DMS153 treated with DMSO at 0.1 percent for 48 hours (cell line): ENCODE measurements around the gene EIF2S3.
"Not testable (repeated sequence)": the region's sequence is repeated elsewhere in the genome, so short reads cannot be mapped to it uniquely, and the experiment has no call there.

Experiments
- DNase-seq: peaks from one replicate; lab custom pipeline; 2025; ENCODE audit not compliant: unreplicated experiment; lab: John Stamatoyannopoulos, UW

The EIF2S3 gene

DNA sequence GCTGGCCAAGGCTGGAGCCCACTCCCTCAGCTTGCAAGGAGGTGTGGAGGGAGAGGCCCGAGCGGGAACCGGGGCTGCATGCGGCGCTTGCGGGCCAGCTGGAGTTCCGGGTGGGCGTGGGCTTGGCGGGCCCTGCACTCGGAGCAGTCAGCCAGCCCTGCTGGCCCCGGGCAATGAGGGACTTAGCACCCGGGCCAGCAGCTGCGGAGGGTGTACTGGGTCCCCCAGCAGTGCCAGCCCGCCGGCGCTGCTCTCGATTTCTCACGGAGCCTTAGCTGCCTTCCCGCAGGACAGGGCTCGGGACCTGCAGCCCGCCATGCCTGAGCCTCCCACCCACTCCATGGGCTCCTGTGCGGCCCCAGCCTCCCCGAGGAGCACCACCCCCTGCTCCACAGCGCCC lies 5.1 kb upstream of the EIF2S3 start:
- DNase-seq = not testable (repeated sequence)

GRCh38 chrX:24050522-24051318 lies 4.0 kb upstream of the EIF2S3 start:
- DNase-seq = not testable (repeated sequence)

DNA sequence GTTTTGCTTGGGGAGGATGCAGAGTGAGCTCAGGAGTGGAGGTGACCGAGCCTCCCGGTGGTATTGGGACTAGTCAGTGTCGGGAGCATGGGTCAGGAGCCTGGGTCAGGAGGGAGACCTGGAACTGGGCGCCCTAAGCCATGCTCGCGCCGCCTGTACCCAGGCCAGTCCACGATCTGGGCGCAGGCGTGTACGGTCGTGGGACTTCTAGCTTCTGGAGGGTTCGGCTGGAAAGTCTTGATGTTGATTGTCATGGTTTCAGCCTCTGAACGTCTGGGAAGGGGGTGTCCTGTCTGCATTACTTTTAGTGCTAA lies 244 bp downstream of the EIF2S3 start:
- DNase-seq = no peak

GRCh38 chrX:24063488-24063887 lies 8.7 kb downstream of the EIF2S3 start:
- no peak for DNase-seq

- no peak for DNase-seq
Observed at GRCh38 chrX:24069877-24070276, 15.1 kb downstream of the EIF2S3 start.

DNA sequence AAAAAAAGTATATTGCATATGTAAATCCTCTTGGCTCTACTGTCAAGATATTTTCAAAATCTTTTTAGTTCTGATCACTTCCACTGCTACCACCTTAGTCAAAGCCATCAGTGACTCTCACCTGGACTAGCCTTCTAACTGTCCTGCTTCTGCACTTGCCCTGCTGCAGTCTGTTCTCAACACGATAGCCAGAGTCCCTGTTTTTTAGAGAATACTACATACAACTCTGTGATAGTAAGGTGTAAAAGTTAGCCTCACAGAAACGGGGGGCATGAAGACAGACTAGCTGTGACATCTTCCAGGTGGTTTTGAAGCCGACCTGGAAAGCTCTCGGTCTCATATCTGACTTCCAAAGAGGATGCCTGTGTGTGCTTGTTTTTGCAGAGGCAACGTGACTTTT lies 24.7 kb downstream of the EIF2S3 start:
- DNase-seq = no peak

DNA sequence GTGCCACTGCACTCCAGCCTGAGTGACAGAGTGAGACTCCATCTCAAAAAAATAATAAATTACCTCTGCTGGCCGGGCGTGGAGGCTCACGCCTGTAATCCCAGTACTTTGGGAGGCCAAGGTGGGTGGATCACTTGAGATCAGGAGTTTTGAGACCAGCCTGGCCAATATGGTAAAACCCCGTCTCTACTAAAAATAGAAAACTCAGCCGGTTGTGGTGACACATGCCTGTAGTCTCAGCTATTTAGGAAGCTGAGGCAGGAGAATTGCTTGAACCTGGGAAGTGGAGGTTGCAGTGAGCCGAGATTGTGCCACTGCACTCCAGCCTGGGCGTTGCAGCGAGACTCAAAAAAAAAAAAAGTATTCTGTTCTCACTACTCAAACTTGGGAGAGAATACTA lies 25.5 kb downstream of the EIF2S3 start:
- not testable (repeated sequence) for DNase-seq

DNA sequence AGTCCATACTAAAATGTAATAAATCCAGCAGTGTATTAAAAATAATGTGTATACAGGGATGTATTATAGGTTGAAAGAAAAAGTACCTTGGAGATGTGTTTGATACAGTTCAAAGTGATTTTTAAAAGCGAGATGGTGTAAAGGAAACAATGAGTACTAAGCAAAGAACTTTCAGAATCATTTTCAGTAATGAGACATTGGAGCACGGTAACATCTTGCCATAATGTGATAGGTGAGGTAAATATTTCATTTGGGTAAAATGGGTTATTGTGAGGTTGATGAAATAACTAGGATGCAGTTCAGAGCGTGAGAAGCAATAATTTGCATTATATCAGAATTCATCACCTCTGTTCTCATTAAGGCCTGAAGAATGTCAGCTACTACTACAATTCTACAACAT lies 25.9 kb downstream of the EIF2S3 start:
- DNase-seq = no peak

DNA sequence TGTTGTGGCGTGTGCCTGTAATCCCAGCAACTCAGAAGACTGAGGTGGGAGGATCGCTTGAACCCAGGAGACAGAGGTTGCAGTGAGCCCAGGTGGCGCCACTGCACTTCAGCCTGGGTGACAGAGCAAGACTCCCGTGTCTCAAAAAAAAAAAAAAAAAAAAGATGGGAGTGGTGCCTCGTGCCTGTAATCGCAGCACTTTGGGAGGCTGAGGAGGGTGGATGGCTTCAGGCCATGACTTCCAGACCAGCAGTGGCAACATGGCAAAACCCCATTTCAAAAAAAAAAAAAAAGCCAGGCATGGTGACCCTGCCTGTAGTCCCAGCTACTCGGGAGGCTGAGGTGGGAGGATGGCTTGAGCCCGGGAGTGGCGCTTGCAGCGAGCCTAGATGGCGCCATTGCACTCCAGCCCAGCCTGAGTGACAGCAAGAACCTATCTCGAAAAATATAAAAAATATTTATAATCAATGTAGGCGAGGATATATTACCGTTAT lies 27.0 kb downstream of the EIF2S3 start:
- peak; percentile 6 for DNase-seq

DNA sequence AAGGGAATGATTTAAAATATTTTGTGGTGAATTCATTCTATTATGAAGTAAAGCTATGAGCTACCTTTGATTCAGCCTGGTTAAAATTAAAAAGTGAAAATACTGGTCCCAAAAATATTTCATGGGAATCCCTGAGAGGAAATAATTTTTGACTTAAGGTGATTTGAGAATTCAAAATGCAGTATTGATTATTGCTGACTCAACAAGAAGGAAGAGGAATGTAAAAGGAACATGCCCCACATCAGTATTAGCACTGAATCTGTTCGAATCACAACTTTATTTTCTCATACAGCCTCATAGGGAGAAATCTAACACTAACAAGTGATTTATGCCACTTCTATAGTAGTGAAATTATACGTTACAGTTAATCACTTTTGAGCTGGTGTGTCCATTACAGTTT lies 27.7 kb downstream of the EIF2S3 start:
- no peak for DNase-seq

GRCh38 chrX:24085101-24085500 lies 30.3 kb downstream of the EIF2S3 start:
- no peak for DNase-seq

DNA sequence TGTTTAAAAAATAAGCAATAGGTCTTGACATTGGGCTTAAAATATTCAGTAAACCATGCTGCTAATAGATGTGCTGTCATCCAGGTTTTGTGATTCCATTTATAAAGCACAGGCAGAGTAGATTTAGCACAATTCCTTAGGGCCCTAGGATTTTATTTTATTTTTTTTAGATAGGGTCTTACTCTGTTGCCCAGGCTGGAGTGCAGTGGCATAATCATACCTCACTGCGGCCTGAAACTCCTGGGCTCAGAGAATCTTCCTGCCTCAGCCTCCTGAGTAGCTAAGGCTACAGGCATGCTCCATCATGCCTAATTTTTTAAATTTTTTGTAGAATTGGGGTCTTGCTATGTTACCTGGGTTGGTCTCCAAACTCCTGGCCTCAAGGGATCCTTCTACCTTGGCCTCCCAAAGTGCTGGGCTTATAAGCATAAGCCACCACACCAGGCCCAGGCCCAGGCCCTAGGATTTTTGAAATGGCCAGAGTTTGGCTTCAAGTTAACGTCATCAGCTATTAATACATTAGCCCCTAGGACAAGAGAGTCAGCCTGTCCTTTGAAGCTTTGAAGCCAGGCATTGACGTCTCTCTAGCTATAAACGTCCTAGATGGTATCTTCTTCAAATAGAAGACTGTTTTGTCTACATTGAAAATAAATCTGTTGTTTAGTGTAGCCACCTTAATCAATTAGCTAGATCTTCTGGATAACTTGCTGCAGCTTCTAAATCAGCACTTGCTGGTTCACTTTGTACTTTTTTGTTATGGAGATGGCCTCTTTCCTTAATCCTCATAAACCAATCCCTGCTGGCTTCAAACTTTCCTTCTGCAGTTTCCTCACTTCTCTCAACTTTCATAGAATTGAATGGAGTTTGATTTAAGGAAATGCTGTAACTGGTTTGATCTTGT lies 35.8 kb downstream of the EIF2S3 start:
- DNase-seq = no peak

- DNase-seq = no peak
Observed at GRCh38 chrX:24093746-24094145, 39.0 kb downstream of the EIF2S3 start.

- no peak for DNase-seq
Observed at GRCh38 chrX:24097741-24098260, 43.0 kb downstream of the EIF2S3 start.

DNA sequence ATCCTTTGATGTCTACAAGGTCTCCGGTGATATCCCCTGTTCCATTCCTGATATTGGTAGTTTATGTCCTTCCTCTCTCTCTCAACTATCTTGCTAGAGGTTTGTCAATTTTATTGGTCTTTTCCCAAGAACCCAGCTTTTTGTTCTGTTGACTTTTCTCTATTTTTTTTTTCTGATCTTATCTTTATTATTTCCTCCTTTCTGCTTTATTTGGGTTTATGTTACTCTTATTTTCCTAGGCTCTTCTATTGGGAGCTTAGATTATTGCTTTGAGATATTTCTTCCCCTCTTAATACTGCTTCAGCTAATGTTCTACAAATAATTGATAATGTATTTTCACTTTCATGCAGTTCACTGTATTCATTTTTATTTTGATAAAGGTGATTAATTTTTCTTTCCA lies 44.2 kb downstream of the EIF2S3 start:
- DNase-seq = no peak

- no peak for DNase-seq
Observed at GRCh38 chrX:24099394-24099793, 44.6 kb downstream of the EIF2S3 start.

DNA sequence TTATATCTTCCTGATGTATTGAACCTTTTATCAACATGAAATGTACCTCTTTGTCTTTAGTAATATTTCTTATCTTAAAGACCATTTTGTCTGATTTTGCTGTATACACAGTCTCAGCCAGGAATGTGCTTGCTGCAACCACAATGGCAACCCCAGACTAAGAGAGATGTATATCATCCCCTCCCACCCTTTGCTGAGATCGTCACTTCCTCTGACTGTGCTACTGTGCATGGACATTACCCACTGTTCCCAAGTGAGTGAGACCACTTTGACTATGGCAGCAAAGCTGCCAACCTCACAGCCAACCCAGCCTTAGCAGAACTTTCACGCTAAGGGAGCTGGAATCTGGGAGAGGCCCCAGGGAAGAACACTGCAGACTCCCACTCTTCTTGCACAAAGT lies 46.0 kb downstream of the EIF2S3 start:
- no peak for DNase-seq

- no peak for DNase-seq
Observed at GRCh38 chrX:24110069-24110468, 55.3 kb downstream of the EIF2S3 start.

DNA sequence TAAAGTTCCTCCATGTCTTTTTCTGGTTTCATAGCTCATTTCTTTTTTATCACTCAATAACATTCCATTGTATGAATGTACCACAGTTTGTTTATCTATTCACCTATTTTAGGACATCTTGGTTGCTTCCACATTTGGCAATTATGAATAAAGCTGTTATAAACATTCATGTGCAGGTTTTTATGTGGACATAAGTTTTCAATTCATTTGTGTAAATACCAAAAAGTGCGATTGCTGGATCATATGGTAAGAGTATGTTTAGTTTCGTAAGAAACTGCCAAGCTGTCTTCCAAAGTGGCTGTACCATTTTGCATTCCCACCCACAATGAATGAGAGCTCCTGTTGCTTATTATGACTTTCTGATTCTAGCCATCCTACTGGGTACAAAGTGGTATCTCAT lies 58.4 kb downstream of the EIF2S3 start:
- no peak for DNase-seq

DNA sequence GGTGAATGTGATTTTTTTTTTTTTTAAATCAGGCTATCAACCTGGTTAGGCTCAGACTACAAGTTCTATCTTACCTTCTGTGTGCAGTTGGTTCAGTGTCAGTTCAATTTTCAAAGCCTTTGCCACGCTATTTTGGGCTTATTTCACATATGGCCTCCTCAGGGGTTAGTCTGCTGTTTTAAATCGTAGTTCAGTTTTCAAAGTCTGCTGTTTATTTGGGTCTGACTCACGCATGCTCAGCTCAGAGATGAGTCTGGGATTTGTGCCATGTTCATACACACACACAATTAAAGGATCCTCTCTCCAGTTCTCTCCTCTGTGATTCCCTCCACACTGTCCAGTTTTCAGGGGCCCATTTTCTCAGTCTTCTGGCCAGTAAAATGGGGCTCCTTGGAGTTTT lies 62.5 kb downstream of the EIF2S3 start:
- DNase-seq = no peak

DNA sequence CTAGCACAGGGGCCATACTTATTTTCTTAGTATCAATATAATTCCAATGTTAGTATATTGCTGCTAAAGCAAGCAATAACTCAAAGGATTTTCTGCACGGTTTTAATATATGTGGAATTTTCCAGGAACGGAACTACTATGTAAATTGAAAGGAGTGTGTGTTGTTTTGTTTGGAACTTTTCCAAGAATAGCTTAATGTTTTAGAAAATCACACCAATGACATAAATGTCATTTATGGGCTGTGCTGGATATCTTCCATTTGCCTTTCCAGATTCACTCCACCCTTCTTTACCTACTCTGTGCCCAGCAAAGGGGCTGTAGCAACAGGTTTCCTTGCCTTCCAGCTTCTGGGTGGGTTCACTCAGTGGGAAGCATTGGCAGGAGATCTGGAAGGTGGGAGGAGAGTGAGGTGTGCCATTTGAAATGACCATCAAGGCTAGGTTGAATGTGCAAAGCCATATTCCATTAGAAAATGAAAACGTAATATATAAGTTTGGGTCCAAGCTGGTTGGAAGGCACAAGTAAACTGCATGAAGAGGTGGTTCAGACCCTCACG lies 69.6 kb downstream of the EIF2S3 start:
- DNase-seq = no peak
